OCI-LY3 (cell line): ENCODE measurements around the gene CFAP99.

ENCODE experiments used
- EZH2phosphoT487 ChIP-seq: fragments of 200-600 bp; shearing (Covaris generic); IDR thresholded peaks from 2 replicates; pipeline ENCODE4 v1.6.1; 2018; ENCODE audit warnings: antibody characterized with exemption, mixed run types, low read depth
- TF ChIP-seq, protein P1 (sequence below): fragments of 200-600, 300-600 bp; sonication (generic); IDR thresholded peaks from 2 replicates; pipeline ENCODE4 v1.5.1; 2014; ENCODE audit warnings: antibody characterized with exemption, low read length, low read depth

GRCh38 chr4:2373532-2373931 lies 45.2 kb upstream of the CFAP99 start:
- TF ChIP-seq, protein P1, sequence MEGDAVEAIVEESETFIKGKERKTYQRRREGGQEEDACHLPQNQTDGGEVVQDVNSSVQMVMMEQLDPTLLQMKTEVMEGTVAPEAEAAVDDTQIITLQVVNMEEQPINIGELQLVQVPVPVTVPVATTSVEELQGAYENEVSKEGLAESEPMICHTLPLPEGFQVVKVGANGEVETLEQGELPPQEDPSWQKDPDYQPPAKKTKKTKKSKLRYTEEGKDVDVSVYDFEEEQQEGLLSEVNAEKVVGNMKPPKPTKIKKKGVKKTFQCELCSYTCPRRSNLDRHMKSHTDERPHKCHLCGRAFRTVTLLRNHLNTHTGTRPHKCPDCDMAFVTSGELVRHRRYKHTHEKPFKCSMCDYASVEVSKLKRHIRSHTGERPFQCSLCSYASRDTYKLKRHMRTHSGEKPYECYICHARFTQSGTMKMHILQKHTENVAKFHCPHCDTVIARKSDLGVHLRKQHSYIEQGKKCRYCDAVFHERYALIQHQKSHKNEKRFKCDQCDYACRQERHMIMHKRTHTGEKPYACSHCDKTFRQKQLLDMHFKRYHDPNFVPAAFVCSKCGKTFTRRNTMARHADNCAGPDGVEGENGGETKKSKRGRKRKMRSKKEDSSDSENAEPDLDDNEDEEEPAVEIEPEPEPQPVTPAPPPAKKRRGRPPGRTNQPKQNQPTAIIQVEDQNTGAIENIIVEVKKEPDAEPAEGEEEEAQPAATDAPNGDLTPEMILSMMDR = no peak
- TF ChIP-seq EZH2phosphoT487 = no peak
